OCI-LY7 (cell line): ENCODE results near the gene MRTFB.

ENCODE experiments used
- EZH2phosphoT487 ChIP-seq: fragments of 200-600 bp; sonication (generic); IDR thresholded peaks from 2 replicates; pipeline ENCODE4 v1.6.1; 2018; ENCODE audit warnings: low read depth, borderline replicate concordance, mild to moderate bottlenecking, mixed run types, antibody characterized with exemption, low read length, moderate library complexity, mixed read lengths
- TF ChIP-seq, protein P1 (sequence below): fragments of 200-600 bp; sonication (generic); conservative IDR thresholded peaks from 2 replicates; pipeline ENCODE4 v1.5.1; 2014; ENCODE audit warnings: mild to moderate bottlenecking, antibody characterized with exemption, low read length, moderate library complexity, mixed read lengths

DNA sequence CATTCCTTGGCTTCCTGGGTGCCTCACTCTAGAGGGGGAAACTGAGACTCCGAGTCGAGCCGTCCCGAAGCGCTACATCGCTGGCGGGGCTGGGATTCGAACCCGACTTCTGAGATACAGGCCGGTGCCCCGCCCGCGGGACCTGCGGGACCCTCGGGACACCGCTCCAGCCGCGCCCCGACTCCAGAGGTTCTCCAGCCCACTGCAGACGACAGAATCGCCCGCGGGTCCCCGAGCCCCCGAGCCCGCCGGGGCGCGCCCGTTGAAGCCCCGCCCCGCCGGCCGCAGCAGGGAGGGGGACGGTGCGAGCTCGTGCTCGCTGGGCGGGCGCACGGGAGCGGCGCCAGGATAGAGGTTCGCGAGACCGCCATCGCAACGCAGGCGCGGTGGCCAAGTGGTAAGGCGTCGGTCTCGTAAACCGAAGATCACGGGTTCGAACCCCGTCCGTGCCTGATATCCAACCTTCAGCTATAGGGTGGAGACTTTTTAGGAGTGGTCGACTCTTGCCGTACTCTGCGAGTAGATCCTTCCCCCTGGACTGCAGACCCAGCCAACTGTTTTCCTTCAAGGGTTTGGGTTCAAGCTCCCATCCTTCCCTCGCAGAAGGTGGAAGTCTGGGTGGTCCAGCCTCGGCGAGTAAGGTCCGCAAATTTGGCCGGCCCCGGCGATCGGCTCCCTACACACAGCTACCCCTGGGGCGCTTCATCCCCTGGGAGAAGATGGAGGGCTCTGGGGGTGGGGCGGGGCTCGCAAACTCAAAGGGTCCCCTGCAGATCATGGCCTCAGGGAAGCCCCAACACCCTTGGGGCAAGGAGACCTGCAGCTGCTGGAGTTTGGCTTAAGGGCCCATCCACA is 214.6 kb downstream of the MRTFB start:
- TF ChIP-seq, protein P1, sequence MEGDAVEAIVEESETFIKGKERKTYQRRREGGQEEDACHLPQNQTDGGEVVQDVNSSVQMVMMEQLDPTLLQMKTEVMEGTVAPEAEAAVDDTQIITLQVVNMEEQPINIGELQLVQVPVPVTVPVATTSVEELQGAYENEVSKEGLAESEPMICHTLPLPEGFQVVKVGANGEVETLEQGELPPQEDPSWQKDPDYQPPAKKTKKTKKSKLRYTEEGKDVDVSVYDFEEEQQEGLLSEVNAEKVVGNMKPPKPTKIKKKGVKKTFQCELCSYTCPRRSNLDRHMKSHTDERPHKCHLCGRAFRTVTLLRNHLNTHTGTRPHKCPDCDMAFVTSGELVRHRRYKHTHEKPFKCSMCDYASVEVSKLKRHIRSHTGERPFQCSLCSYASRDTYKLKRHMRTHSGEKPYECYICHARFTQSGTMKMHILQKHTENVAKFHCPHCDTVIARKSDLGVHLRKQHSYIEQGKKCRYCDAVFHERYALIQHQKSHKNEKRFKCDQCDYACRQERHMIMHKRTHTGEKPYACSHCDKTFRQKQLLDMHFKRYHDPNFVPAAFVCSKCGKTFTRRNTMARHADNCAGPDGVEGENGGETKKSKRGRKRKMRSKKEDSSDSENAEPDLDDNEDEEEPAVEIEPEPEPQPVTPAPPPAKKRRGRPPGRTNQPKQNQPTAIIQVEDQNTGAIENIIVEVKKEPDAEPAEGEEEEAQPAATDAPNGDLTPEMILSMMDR = no peak
- TF ChIP-seq EZH2phosphoT487 = no peak
